ENCODE data around the gene NPBWR2.

Gene NPBWR2

DNA sequence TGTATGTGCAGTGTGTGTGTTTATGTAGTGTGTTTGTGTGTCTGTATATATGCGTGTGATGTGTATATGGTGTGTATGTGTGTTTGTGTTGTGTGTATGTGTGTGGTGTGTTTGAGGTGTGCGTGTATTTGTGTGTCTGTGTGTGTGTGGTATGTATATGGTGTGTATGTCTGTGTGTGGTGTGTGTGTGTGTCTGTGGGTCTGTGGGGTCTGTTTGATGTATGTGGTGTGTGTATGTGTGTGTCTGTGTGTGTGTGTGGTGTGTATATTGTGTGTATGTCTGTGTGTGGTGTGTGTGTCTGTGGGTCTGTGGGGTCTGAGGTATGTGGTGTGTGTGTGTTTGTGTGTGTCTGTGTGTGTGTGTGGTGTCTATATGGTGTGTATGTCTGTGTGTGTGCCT is 46.0 kb upstream of the NPBWR2 start:
- H3K4me3 ChIP-seq (ENCODE audit: low read length), result no peak overlapping the region
- no peak overlapping the region for H3K27ac ChIP-seq (ENCODE audit: low read depth, low read length)
- no peaks in the 10 kb centered on the region for H3K36me3 ChIP-seq (ENCODE audit: control insufficient read depth, insufficient read depth, low read length)
- no peak overlapping the region for H2AK5ac ChIP-seq (ENCODE audit: low read length)
- no peak overlapping the region for H3K23ac ChIP-seq (ENCODE audit: low read length)
- no peaks in the 10 kb centered on the region for H3K79me1 ChIP-seq (ENCODE audit: low read length)
- H3K18ac ChIP-seq (ENCODE audit: low read length), result no peak overlapping the region
- no peak overlapping the region for H3K56ac ChIP-seq (ENCODE audit: low read length)
- no peak overlapping the region for H3K9ac ChIP-seq (ENCODE audit: low read length)
- H3K79me2 ChIP-seq (ENCODE audit: control insufficient read depth, insufficient read depth, low read length), result no peaks in the 10 kb centered on the region
- H2BK120ac ChIP-seq (ENCODE audit: low read depth, low read length), result no peak overlapping the region
- no peaks in the 10 kb centered on the region for H3K27me3 ChIP-seq (ENCODE audit: insufficient read depth, low read length, poor library complexity)
- no peaks in the 10 kb centered on the region for H3K4me1 ChIP-seq (ENCODE audit: control insufficient read depth, low read depth, low read length)
- no peak overlapping the region for H4K8ac ChIP-seq (ENCODE audit: low read depth, low read length)
- 100% methylated on average over 2 of the region's 2 CpGs for WGBS (ENCODE audit: extremely low coverage, insufficient coverage, low lambda C conversion rate)
- no peak overlapping the region for H4K5ac ChIP-seq (ENCODE audit: low read length)
- no peak overlapping the region for H2BK15ac ChIP-seq (replicated peaks; ENCODE audit: low read depth)
- DNase-seq, result no peak
- no peak overlapping the region for H2BK5ac ChIP-seq (ENCODE audit: low read length)
- no peak overlapping the region for H3K4ac ChIP-seq (ENCODE audit: low read depth, low read length)
- H3K4me2 ChIP-seq (ENCODE audit: low read length), result no peak overlapping the region

DNA sequence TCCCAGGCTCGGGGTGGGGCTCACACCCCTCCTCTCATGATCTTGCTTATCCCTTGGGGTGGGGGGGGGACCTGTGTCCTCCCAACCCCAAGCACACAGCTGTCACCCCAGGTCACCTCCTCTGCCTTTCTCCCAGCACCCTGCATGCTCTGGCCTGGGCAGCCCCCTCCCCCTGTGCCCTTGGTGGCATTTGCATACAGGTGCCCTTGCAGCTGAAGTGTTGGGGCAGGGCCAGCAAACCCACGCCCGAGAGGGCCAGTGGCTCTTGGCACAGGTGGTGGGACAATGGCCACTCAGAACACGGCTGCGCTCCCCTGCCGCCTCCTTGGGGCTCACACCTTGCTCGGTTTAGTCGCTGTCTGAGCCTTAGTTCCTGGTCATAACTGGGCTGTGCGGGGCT is 45.5 kb upstream of the NPBWR2 start:
- H3K4ac ChIP-seq (ENCODE audit: low read depth, low read length), result no peak overlapping the region
- H3K79me1 ChIP-seq (ENCODE audit: low read length), result no peaks in the 10 kb centered on the region
- H2AK5ac ChIP-seq (ENCODE audit: low read length), result no peak overlapping the region
- no peak overlapping the region for H3K9ac ChIP-seq (ENCODE audit: low read length)
- no peaks in the 10 kb centered on the region for H3K27me3 ChIP-seq (ENCODE audit: insufficient read depth, low read length, poor library complexity)
- H3K56ac ChIP-seq (ENCODE audit: low read length), result no peak overlapping the region
- H3K4me2 ChIP-seq (ENCODE audit: low read length), result no peak overlapping the region
- no peaks in the 10 kb centered on the region for H3K36me3 ChIP-seq (ENCODE audit: control insufficient read depth, insufficient read depth, low read length)
- H3K23ac ChIP-seq (ENCODE audit: low read length), result no peak overlapping the region
- H3K4me3 ChIP-seq (ENCODE audit: low read length), result no peak overlapping the region
- no peaks in the 10 kb centered on the region for H3K4me1 ChIP-seq (ENCODE audit: control insufficient read depth, low read depth, low read length)
- no CpG with 5 or more reads among the region's 9 CpGs for WGBS (ENCODE audit: extremely low coverage, insufficient coverage, low lambda C conversion rate)
- no peak overlapping the region for H3K27ac ChIP-seq (ENCODE audit: low read depth, low read length)
- H4K5ac ChIP-seq (ENCODE audit: low read length), result no peak overlapping the region
- H2BK5ac ChIP-seq (ENCODE audit: low read length), result no peak overlapping the region
- H3K79me2 ChIP-seq (ENCODE audit: control insufficient read depth, insufficient read depth, low read length), result no peaks in the 10 kb centered on the region
- H2BK15ac ChIP-seq (replicated peaks; ENCODE audit: low read depth), result no peak overlapping the region
- H4K8ac ChIP-seq (ENCODE audit: low read depth, low read length), result no peak overlapping the region
- no peak overlapping the region for H3K18ac ChIP-seq (ENCODE audit: low read length)
- H2BK120ac ChIP-seq (ENCODE audit: low read depth, low read length), result no peak overlapping the region
- DNase-seq, result no peak

- DNase-seq, result no peak
- Histone ChIP-seq H2BK15ac (replicated peaks; ENCODE audit: low read depth) (no peak overlapping the region), H3K23ac (ENCODE audit: low read length) (no peak overlapping the region), H4K8ac (ENCODE audit: low read depth, low read length) (no peak overlapping the region), H3K18ac (ENCODE audit: low read length) (no peak overlapping the region), H4K5ac (ENCODE audit: low read length) (no peak overlapping the region), H3K9ac (ENCODE audit: low read length) (no peak overlapping the region), H3K4me3 (ENCODE audit: low read length) (no peak overlapping the region), H2BK120ac (ENCODE audit: low read depth, low read length) (no peak overlapping the region), H3K79me1 (ENCODE audit: low read length) (no peaks in the 10 kb centered on the region), H3K27me3 (ENCODE audit: insufficient read depth, low read length, poor library complexity) (no peaks in the 10 kb centered on the region), H2AK5ac (ENCODE audit: low read length) (no peak overlapping the region), H3K56ac (ENCODE audit: low read length) (no peak overlapping the region), H2BK5ac (ENCODE audit: low read length) (no peak overlapping the region), H3K36me3 (ENCODE audit: control insufficient read depth, insufficient read depth, low read length) (no peaks in the 10 kb centered on the region), H3K4ac (ENCODE audit: low read depth, low read length) (no peak overlapping the region), H3K4me2 (ENCODE audit: low read length) (no peak overlapping the region), H3K4me1 (ENCODE audit: control insufficient read depth, low read depth, low read length) (no peaks in the 10 kb centered on the region), H3K79me2 (ENCODE audit: control insufficient read depth, insufficient read depth, low read length) (no peaks in the 10 kb centered on the region), H3K27ac (ENCODE audit: low read depth, low read length) (no peak overlapping the region)
- WGBS (ENCODE audit: extremely low coverage, insufficient coverage, low lambda C conversion rate), result no CpG with 5 or more reads among the region's 24 CpGs
These were observed 44.5 kb upstream of the NPBWR2 start for GRCh38 chr20:64151633-64152530.

DNA sequence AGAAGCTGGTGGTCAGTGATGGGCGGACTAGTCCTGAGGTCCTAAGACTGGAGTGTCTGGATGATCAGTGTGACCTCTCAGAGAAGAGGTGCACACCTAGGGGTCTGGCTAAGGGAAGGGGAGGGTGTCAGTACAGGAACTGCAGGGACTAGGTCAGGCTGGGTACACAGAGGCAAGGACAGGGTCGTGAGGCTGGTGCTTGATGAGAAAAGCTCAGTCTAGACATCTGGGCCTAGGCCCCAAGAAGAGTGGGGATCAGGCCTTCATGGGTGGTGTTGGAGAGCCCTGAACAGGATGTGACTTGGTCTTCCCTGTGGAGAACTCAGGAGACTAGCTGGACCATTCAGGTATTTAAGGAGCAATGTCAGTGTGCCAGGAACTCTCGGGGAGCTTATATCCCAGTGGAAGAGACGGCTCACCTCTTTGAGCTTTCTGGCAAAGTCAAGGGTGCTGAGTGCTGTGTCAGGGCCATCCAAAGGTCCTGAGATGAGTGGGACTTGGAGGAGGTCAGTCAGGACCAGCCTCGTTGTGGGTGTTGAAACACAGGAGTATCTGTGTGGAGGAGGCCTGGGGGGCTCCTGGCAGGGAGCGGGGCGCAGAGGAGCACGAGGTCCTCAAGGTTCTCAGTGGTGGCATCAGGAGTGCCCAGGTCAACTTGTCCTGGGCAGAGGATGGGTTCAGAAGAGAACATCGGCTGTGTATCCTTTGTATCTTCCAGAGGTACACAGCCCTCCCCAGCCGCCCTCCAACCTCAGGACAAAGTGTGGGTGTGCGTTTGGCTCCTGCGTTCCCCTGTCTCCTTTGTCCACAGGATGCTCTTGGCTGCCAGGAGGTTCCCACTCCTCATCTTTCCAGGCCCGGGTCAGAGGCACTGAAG is 43.6 kb upstream of the NPBWR2 start:
- H2AK5ac ChIP-seq (ENCODE audit: low read length), result no peak overlapping the region
- H3K36me3 ChIP-seq (ENCODE audit: control insufficient read depth, insufficient read depth, low read length), result no peaks in the 10 kb centered on the region
- H3K9ac ChIP-seq (ENCODE audit: low read length), result no peak overlapping the region
- no peak overlapping the region for H2BK15ac ChIP-seq (replicated peaks; ENCODE audit: low read depth)
- no peak overlapping the region for H4K5ac ChIP-seq (ENCODE audit: low read length)
- DNase-seq, result no peak
- H4K8ac ChIP-seq (ENCODE audit: low read depth, low read length), result no peak overlapping the region
- H3K27ac ChIP-seq (ENCODE audit: low read depth, low read length), result no peak overlapping the region
- no peak overlapping the region for H3K4me3 ChIP-seq (ENCODE audit: low read length)
- no peak overlapping the region for H3K18ac ChIP-seq (ENCODE audit: low read length)
- no peak overlapping the region for H3K4me2 ChIP-seq (ENCODE audit: low read length)
- H3K56ac ChIP-seq (ENCODE audit: low read length), result no peak overlapping the region
- no peak overlapping the region for H2BK120ac ChIP-seq (ENCODE audit: low read depth, low read length)
- no peaks in the 10 kb centered on the region for H3K4me1 ChIP-seq (ENCODE audit: control insufficient read depth, low read depth, low read length)
- H3K79me1 ChIP-seq (ENCODE audit: low read length), result no peaks in the 10 kb centered on the region
- H3K27me3 ChIP-seq (ENCODE audit: insufficient read depth, low read length, poor library complexity), result no peaks in the 10 kb centered on the region
- H3K23ac ChIP-seq (ENCODE audit: low read length), result no peak overlapping the region
- no peaks in the 10 kb centered on the region for H3K79me2 ChIP-seq (ENCODE audit: control insufficient read depth, insufficient read depth, low read length)
- no peak overlapping the region for H2BK5ac ChIP-seq (ENCODE audit: low read length)
- no peak overlapping the region for H3K4ac ChIP-seq (ENCODE audit: low read depth, low read length)
- WGBS (ENCODE audit: extremely low coverage, insufficient coverage, low lambda C conversion rate), result no CpG with 5 or more reads among the region's 13 CpGs

- H4K5ac ChIP-seq (ENCODE audit: low read length), result no peak overlapping the region
- H3K36me3 ChIP-seq (ENCODE audit: control insufficient read depth, insufficient read depth, low read length), result no peaks in the 10 kb centered on the region
- no peak overlapping the region for H3K56ac ChIP-seq (ENCODE audit: low read length)
- H3K4me1 ChIP-seq (ENCODE audit: control insufficient read depth, low read depth, low read length), result no peaks in the 10 kb centered on the region
- H3K4me3 ChIP-seq (ENCODE audit: low read length), result no peak overlapping the region
- no peak overlapping the region for H3K4me2 ChIP-seq (ENCODE audit: low read length)
- H2BK5ac ChIP-seq (ENCODE audit: low read length), result no peak overlapping the region
- no peak overlapping the region for H3K27ac ChIP-seq (ENCODE audit: low read depth, low read length)
- H3K79me2 ChIP-seq (ENCODE audit: control insufficient read depth, insufficient read depth, low read length), result no peaks in the 10 kb centered on the region
- no peak overlapping the region for H3K23ac ChIP-seq (ENCODE audit: low read length)
- no peaks in the 10 kb centered on the region for H3K79me1 ChIP-seq (ENCODE audit: low read length)
- H3K4ac ChIP-seq (ENCODE audit: low read depth, low read length), result no peak overlapping the region
- H3K27me3 ChIP-seq (ENCODE audit: insufficient read depth, low read length, poor library complexity), result no peaks in the 10 kb centered on the region
- H3K18ac ChIP-seq (ENCODE audit: low read length), result no peak overlapping the region
- H2BK120ac ChIP-seq (ENCODE audit: low read depth, low read length), result no peak overlapping the region
- no peak for DNase-seq
- H2AK5ac ChIP-seq (ENCODE audit: low read length), result no peak overlapping the region
- H2BK15ac ChIP-seq (replicated peaks; ENCODE audit: low read depth), result no peak overlapping the region
- no peak overlapping the region for H4K8ac ChIP-seq (ENCODE audit: low read depth, low read length)
- no peak overlapping the region for H3K9ac ChIP-seq (ENCODE audit: low read length)
- no CpG with 5 or more reads among the region's 26 CpGs for WGBS (ENCODE audit: extremely low coverage, insufficient coverage, low lambda C conversion rate)
These were observed 42.6 kb upstream of the NPBWR2 start for GRCh38 chr20:64149809-64150560.
